SK-N-SH (cell line): ENCODE measurements around the gene MTMR12.

Experiments
- CTCF ChIP-seq: fragments of 200-600 bp; sonication (generic); IDR thresholded peaks from 2 replicates; pipeline ENCODE4 v1.6.1; 2017; ENCODE audit warnings: antibody characterized with exemption, mild to moderate bottlenecking, moderate library complexity
- POLR2AphosphoS5 ChIP-seq: IDR thresholded peaks from 2 replicates; pipeline ENCODE4 v1.6.1; 2012; ENCODE audit warnings: low read depth, low read length
- RAD21 ChIP-seq: IDR thresholded peaks from 2 replicates; pipeline ENCODE4 v1.6.1; 2012; ENCODE audit warnings: mild to moderate bottlenecking, low read length
- RCOR1 ChIP-seq: fragments of 150-350 bp; IDR thresholded peaks from 2 replicates; pipeline ENCODE4 v1.6.1; 2017; ENCODE audit warnings: antibody characterized with exemption, low read length
- ZBTB33 ChIP-seq: IDR thresholded peaks from 2 replicates; pipeline ENCODE4 v1.4.0; 2012; ENCODE audit warnings: low read depth, borderline replicate concordance

GRCh38 chr5:32282633-32283032 is 30.1 kb downstream of the MTMR12 start:
- TF ChIP-seq CTCF: no peak
- TF ChIP-seq POLR2AphosphoS5: no peak
- TF ChIP-seq RCOR1: no peak
- TF ChIP-seq RAD21: no peak
- TF ChIP-seq ZBTB33: no peak
